Measurements from ENCODE around the gene C6orf62. TPM values are rescaled to one million over a fixed set of nuclear protein-coding genes. Genes with fewer than 3 reads are reported as not detected.
A peak's percentile ranks its signal among the peaks of the same experiment; 100 is the strongest.

The C6orf62 gene
- total and polyA plus RNA-seq, 2 donors (not counting 3 experiments of a cell fraction or from before 2014, with no cell fraction given) = 36.5 to 129 TPM

- CTCF ChIA-PET = interaction anchor here (1.0 to 2.6 kb wide), 7 partner anchors 13 to 140 kb away, joined by 3 to 14 read pairs (median 4); no protein-coding TSS in a partner anchor
Measured at GRCh38 chr6:24720604-24721460, 1.9 kb upstream of the C6orf62 start.

More at GRCh38 chr6:24720604-24721460, 1.9 kb upstream of the C6orf62 start:
- H3K27me3 ChIP-seq (ENCODE audit: control insufficient read depth in 2 of 2, insufficient read depth in 2 of 2, low read length in 2 of 2) = no peaks in the 10 kb centered on the region
- H3K4me1 ChIP-seq (ENCODE audit: control insufficient read depth, extremely low read depth, insufficient read depth, low read length) = peaks cover 34% of the 10 kb centered on the region
- DNase-seq (ENCODE audit: low read depth, low spot score) (peak; percentile 100), FAIRE-seq (peak; percentile 98)
- peak overlapping the region; percentile 68 for H3K4me2 ChIP-seq (ENCODE audit: insufficient read depth, low read length)
- H3K9me3 ChIP-seq (replicated peaks; ENCODE audit: control insufficient read depth, insufficient read depth, low read length) = no peaks in the 10 kb centered on the region
- H3K9me1 ChIP-seq (replicated peaks; ENCODE audit: control insufficient read depth, extremely low read depth, insufficient read depth, low read length) = no peaks in the 10 kb centered on the region
- TF ChIP-seq POLR2A (IDR thresholded peaks at IDR 0.05; ENCODE audit: low read depth, low read length) (peak; percentile 98), EZH2 (IDR thresholded peaks at IDR 0.05; ENCODE audit: borderline replicate concordance, low read depth, low read length, severe bottlenecking) (no peak), FOS (IDR thresholded peaks at IDR 0.05; ENCODE audit: borderline replicate concordance, insufficient read depth, low read length) (peak; percentile 28), CTCF (IDR thresholded peaks at IDR 0.05; ENCODE audit: extremely low read depth in 1 of 2, insufficient read depth in 1 of 2, low read depth in 1 of 2, low read length in 2 of 2) (no peak), MAX (IDR thresholded peaks at IDR 0.05; ENCODE audit: insufficient read depth, insufficient read length) (no peak), GATA2 (IDR thresholded peaks at IDR 0.05; ENCODE audit: insufficient read depth, insufficient read length, low read depth, low read length) (no peak), JUN (IDR thresholded peaks at IDR 0.05; ENCODE audit: borderline replicate concordance, insufficient read depth, insufficient read length, low read depth) (no peak), MYC (IDR thresholded peaks at IDR 0.05; ENCODE audit: low read depth, low read length) (no peak), POLR2AphosphoS5 (IDR thresholded peaks at IDR 0.05; ENCODE audit: insufficient read depth, low read depth, low read length) (peak; percentile 98)
- intact Hi-C loops (cut with micrococcal nuclease) = loop anchor here (1.0 to 10.0 kb wide), 6 partner anchors 22 to 1274 kb away; partner anchors contain the start of gene TDP2
- dilution Hi-C loops (cut with MboI; ENCODE audit: extremely low pct_ligation_motif_present, low sequenced_read_pairs) = no loop called here
- H2AFZ ChIP-seq (ENCODE audit: low read depth, low read length) = peak overlapping the region; percentile 43
- peaks cover 47% of the 10 kb centered on the region for H3K79me2 ChIP-seq (ENCODE audit: control insufficient read depth, insufficient read depth, low read length)
- H4K20me1 ChIP-seq (replicated peaks; ENCODE audit: control insufficient read depth, extremely low read depth, insufficient read depth, low read length) = peaks cover 15% of the 10 kb centered on the region
- H3K36me3 ChIP-seq (ENCODE audit: control insufficient read depth in 2 of 2, extremely low read depth in 1 of 2, insufficient read depth in 2 of 2, low read length in 2 of 2) = peaks cover 0 to 4% of the 10 kb centered on the region in 2 experiments
- H3K4me3 ChIP-seq (replicated peaks in 1 of 3; ENCODE audit: insufficient read depth in 1 of 3, low read depth in 1 of 3, low read length in 3 of 3) = peak overlapping the region; percentile 81 to 89 (median 86)
- POLR2A ChIA-PET = interaction anchor here (1.6 kb wide), 1 partner anchor 22 kb away, joined by 18 read pairs; no protein-coding TSS in a partner anchor
- BruUV-seq (replicated peaks) = no TSS peak
- peak overlapping the region; percentile 100 for H3K9ac ChIP-seq (replicated peaks; ENCODE audit: extremely low read depth, insufficient read depth, low read length)
- H3K27ac ChIP-seq (ENCODE audit: insufficient read depth, low read depth, low read length) = peak overlapping the region; percentile 97
